ENCODE measurements around the gene FBXL16. TPM values are rescaled to one million over a fixed set of nuclear protein-coding genes. Genes with fewer than 3 reads are reported as not detected.
"Not testable (repeated sequence)": the region's sequence is repeated elsewhere in the genome, so short reads cannot be mapped to it uniquely, and the experiment has no call there.

Gene FBXL16
- 1 to 10 TPM; 3.2 to 6.0 TPM for total RNA-seq

DNA sequence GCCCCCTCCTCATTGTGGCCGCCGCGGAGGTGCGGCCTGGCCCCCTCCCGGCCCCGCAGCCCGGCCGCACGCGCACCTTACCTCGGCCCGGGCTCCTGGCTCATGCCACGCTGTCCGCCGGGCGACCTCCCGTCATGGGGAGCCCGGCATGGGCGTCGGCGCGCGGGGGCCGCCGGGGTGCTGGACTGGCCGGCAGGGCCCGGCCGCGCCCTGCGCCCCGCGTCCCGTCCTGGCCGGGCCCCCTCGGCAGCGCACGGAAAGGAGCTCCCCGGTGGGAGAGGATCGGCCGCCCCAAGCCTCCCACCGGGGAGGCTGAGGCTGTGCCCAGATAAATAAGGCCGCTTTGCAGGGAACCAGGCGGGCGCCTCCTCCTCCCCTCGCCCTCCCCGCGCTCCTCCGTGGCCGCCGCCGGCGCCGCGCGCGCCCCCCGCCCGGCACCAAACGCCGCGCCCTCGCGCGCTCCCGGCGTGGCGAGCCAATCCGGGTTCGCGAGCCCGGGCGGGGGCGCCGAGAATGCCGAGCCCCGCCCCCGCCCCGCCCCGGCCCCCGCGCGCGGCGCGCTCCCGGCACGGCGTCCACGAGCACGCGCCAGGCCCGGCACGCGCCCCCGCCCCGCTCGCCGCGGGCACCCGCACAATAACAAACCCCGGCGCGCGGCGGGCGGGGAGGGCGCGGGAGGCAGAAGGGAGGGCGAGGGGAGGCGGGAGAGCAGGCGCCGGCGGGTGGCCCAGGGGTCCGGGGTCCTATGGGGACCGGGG lies at the start of gene FBXL16:
TSS of gene FBXL16 (minus strand) at position 371 of the 758 bp plus-strand sequence. CDS start 8,396 bp downstream, outside the sequence.
- DNase-seq, result no peak
- Mint-ChIP-seq H3K27ac (no peak within 1 kb of the TSS), H3K9me3 (no peaks in the 10 kb centered on the region), H3K4me3 (no peak within 1 kb of the TSS), H3K36me3 (no peaks in the 10 kb centered on the region), H3K4me1 (peaks cover 2% of the 10 kb centered on the region), H3K27me3 (peaks cover 78% of the 10 kb centered on the region)

- peaks cover 2% of the 10 kb centered on the region for H3K36me3 Mint-ChIP-seq
- peaks cover 5% of the 10 kb centered on the region for H3K4me1 Mint-ChIP-seq
- DNase-seq, result no peak
- no peak overlapping the region for H3K4me3 Mint-ChIP-seq
- peaks cover 9% of the 10 kb centered on the region for H3K27me3 Mint-ChIP-seq
- H3K27ac Mint-ChIP-seq, result no peak overlapping the region
- no peaks in the 10 kb centered on the region for H3K9me3 Mint-ChIP-seq
Observed at GRCh38 chr16:754656-755055, 49.1 kb upstream of the FBXL16 start.

DNA sequence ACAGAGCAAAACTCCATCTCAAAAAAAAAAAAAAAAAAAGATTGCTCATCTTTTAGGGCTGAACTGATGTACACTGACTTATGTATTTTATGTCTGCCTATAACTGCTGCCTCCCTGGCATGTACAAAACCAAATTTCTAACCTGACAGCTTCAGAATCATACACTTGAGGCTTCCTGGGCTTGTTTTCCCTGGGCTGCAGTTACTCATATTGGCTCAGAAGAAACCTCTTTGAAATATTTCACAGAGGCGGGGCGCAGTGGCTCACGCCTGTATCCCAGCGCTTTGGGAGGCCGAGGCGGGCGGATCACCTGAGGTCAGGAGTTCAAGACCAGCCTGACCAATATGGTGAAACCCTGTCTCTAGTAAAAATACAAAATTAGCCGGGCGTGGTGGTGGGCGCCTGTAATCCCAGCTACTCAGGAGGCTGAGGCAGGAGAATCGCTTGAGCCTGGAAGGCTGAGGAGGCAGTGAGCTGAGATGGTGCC lies 48.6 kb upstream of the FBXL16 start:
- H3K9me3 Mint-ChIP-seq, H3K4me3 Mint-ChIP-seq, H3K27ac Mint-ChIP-seq, H3K27me3 Mint-ChIP-seq, H3K4me1 Mint-ChIP-seq, H3K36me3 Mint-ChIP-seq, DNase-seq: not testable (repeated sequence)

DNA sequence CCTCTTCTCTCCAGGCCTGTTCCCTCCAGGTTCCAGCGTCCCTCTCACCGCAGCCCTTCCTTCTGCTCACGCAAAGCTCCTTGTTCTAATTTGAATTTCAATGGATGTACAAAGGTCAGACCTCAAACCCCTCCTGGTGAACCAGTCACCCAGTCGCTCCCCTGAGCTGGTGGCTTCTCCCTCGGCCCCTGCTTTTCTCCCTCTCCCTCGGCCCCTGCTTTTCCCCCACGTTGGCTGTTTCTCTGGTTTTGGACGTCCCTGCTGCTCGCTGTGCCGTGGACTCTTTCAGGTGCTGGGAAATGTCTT lies 46.4 kb upstream of the FBXL16 start:
- H3K4me3 Mint-ChIP-seq, result no peak overlapping the region
- peaks cover 5% of the 10 kb centered on the region for H3K27me3 Mint-ChIP-seq
- no peaks in the 10 kb centered on the region for H3K9me3 Mint-ChIP-seq
- DNase-seq, result no peak
- no peak overlapping the region for H3K27ac Mint-ChIP-seq
- peaks cover 2% of the 10 kb centered on the region for H3K36me3 Mint-ChIP-seq
- peaks cover 5% of the 10 kb centered on the region for H3K4me1 Mint-ChIP-seq

DNA sequence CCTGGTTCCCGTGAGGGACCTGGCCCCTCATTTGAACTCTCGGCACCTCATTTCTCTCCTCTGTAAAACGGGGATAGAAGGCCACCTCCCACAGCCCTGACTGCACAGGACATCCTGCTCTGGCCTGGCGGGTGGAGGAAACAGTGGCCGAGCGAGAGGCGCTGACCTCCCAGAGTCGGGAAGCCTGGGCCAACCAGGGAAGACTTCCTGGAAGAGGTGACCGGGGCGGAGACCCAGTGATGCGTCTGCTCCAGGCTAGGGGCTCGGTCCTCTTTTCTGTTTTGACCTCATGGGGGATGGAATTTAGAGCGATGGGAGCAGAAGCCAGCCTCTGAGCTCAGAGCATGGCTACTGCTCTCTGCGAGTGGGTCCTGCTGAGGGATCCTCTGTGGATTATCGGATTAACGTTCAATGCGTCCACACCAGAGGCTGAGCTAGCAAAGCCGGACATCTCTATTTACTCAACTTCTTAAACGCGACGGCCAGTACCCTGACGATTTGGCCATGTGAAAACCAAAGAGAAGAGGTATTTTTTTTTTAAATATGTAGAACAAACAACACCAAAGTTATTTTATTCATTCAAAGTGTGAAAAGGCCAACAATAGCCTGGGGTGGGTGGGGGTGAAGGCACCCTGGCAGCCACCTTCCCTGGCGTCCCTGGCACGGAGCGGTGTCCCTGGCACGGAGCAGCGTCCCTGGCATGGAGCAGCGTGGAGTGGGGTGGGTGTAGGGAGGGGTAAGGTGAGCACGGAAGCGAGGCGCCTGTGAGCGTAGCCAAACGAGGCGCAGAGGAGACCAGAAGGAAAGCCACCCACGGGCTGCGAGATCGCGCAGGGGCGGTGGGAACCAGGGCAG lies 45.8 kb upstream of the FBXL16 start:
- H3K27me3 Mint-ChIP-seq, result peaks cover 5% of the 10 kb centered on the region
- H3K4me1 Mint-ChIP-seq, result peaks cover 5% of the 10 kb centered on the region
- no peak overlapping the region for H3K27ac Mint-ChIP-seq
- H3K9me3 Mint-ChIP-seq, result no peaks in the 10 kb centered on the region
- H3K36me3 Mint-ChIP-seq, result no peaks in the 10 kb centered on the region
- no peak for DNase-seq
- no peak overlapping the region for H3K4me3 Mint-ChIP-seq

DNA sequence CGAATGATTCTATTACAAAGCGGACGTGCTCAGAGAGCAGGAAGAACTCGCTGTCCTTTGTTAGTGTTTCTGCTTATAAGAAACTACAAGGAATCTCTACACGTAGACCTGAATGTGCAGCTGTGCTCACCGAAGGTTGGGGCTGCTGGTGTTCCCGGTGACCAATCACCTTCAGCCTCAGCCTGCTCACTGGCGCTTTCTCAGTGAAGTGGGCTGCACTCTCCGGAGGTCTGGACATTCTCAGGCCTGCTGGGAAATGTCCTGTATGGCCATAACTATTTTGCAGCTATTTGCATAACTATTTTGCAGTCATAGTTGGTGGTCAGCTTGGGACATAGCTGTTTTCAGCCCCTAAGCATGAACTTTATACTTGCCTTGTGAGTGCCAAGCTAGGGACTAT lies 44.9 kb upstream of the FBXL16 start:
- Mint-ChIP-seq H3K9me3 (no peaks in the 10 kb centered on the region), H3K36me3 (no peaks in the 10 kb centered on the region), H3K27ac (no peak overlapping the region), H3K4me3 (no peak overlapping the region), H3K27me3 (peaks cover under 1% of the 10 kb centered on the region), H3K4me1 (peaks cover 5% of the 10 kb centered on the region)
- DNase-seq, result no peak

DNA sequence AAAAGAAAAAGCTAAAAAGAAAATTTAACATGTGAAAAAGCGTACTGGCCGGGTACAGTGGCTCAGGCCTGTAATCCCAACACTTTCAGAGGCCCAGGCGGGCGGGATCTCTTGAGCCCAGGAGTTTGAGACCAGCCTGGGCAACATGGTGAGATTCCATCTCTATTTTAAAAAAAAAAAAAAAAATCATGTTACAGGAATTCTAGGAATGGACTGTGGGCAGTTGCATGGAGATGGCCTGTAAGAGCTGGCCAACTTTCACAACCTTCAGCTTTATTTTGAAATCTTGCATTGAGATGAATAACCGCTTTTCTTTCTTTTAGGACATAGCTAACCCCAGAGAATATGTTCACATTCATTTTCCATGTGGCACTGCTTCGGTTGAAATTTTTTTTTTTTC lies 43.4 kb upstream of the FBXL16 start:
- H3K4me3 Mint-ChIP-seq, result no peak overlapping the region
- H3K4me1 Mint-ChIP-seq, result no peaks in the 10 kb centered on the region
- H3K27ac Mint-ChIP-seq, result no peak overlapping the region
- H3K36me3 Mint-ChIP-seq, result no peaks in the 10 kb centered on the region
- no peak for DNase-seq
- H3K9me3 Mint-ChIP-seq, result no peaks in the 10 kb centered on the region
- H3K27me3 Mint-ChIP-seq, result no peaks in the 10 kb centered on the region

GRCh38 chr16:747978-748746 lies 42.6 kb upstream of the FBXL16 start:
- Mint-ChIP-seq H3K27ac (no peak overlapping the region), H3K9me3 (no peaks in the 10 kb centered on the region), H3K27me3 (no peaks in the 10 kb centered on the region), H3K4me1 (no peaks in the 10 kb centered on the region), H3K4me3 (no peak overlapping the region), H3K36me3 (no peaks in the 10 kb centered on the region)
- DNase-seq, result no peak

- Mint-ChIP-seq H3K27ac (no peak overlapping the region), H3K4me1 (peaks cover 2% of the 10 kb centered on the region), H3K9me3 (no peaks in the 10 kb centered on the region), H3K36me3 (no peaks in the 10 kb centered on the region), H3K4me3 (no peak overlapping the region), H3K27me3 (no peaks in the 10 kb centered on the region)
- no peak for DNase-seq
Observed at GRCh38 chr16:746637-747036, 41.0 kb upstream of the FBXL16 start.

DNA sequence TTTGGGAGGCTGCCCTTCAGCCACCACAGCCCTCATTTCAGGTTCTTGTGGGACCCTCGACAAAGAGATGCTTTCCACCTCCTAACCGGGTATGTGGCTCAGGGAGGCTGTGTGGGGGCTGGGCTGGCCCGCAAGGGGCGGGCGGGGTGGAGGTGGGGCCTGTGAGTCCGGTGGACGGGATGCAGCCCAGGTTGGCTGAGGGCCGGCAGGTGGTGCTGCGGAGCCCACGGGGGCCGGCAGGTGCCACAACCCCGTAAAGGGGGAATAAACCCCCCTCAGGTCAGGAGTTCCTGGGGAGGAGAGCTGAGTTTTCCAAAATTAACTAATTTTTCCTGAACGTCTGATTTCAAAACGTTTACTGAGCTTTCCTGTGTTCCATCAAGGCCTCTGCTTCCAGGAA lies 40.1 kb upstream of the FBXL16 start:
- no peaks in the 10 kb centered on the region for H3K9me3 Mint-ChIP-seq
- no peaks in the 10 kb centered on the region for H3K27me3 Mint-ChIP-seq
- peak; percentile 40 for DNase-seq
- no peak overlapping the region for H3K4me3 Mint-ChIP-seq
- H3K36me3 Mint-ChIP-seq, result no peaks in the 10 kb centered on the region
- no peak overlapping the region for H3K27ac Mint-ChIP-seq
- H3K4me1 Mint-ChIP-seq, result peaks cover 2% of the 10 kb centered on the region

- Mint-ChIP-seq H3K4me1 (peaks cover 5% of the 10 kb centered on the region), H3K4me3 (no peak overlapping the region), H3K27ac (no peak overlapping the region), H3K27me3 (no peaks in the 10 kb centered on the region), H3K36me3 (no peaks in the 10 kb centered on the region), H3K9me3 (no peaks in the 10 kb centered on the region)
- no peak for DNase-seq
Observed at GRCh38 chr16:743794-744500, 38.3 kb upstream of the FBXL16 start.

DNA sequence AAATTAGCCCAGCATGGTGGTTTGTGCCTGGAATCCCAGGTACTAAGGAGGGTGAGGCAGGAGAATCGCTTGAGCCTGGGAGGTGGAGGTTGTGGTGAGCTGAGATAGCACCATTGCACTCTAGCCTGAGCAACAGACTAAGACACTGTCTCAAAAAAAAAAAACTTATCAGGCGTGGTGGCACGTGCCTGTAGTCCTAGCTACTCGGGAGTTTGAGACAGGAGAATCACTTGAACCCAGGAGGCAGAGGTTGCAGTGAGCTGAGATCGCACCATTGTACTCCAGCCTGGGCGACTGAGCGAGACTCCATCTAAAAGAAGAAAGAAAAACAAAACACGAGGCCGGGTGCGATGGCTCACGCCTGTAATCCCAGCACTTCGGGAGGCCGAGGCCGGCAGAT lies 37.3 kb upstream of the FBXL16 start:
- not testable (repeated sequence) for H3K4me3 Mint-ChIP-seq, DNase-seq, H3K36me3 Mint-ChIP-seq, H3K9me3 Mint-ChIP-seq, H3K27me3 Mint-ChIP-seq, H3K27ac Mint-ChIP-seq, H3K4me1 Mint-ChIP-seq

DNA sequence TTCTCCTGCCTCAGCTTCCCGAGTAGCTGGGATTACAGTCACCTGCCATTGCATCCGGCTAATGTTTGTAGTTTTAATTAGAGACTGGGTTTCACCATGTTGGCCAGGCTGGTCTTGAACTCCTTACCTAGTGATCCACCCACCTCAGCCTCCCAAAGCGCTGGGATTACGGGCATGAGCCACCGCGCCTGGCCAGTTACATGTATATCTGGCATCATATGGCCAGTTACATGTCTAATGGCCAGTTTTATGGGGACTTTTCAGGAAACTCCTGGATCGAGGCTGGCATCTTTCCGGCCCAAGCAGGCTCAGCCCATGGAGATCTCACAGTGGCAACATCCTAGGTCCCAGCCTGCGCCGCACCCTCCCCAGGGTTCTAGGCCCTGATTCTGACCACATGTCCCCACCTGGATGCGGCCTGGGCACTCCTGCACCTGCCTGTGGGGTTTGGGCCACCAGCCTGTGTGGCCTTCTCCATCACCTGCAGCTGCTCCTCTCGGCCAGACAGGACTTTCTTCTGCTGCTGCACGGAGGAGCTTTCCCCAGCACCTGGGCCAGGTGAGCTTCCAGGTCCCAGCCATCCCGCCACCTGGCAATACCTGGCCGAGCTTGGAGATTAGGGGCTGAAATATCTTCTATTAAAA lies 36.5 kb upstream of the FBXL16 start:
- peak overlapping the region; percentile 20 for H3K27ac Mint-ChIP-seq
- H3K9me3 Mint-ChIP-seq, result no peaks in the 10 kb centered on the region

GRCh38 chr16:740764-741505 lies 35.3 kb upstream of the FBXL16 start, which contains the start of gene CIAO3:
Gene CIAO3, minus strand, starts transcription at chr16:740997. Its CDS starts 12 bp downstream, at chr16:740985.
- H3K4me1 Mint-ChIP-seq, result peaks cover 9% of the 10 kb centered on the region
- H3K27me3 Mint-ChIP-seq, result no peaks in the 10 kb centered on the region
- peak within 1 kb of the TSS; percentile 80 for H3K4me3 Mint-ChIP-seq
- peak; percentile 95 for DNase-seq
- peak within 1 kb of the TSS; percentile 42 for H3K27ac Mint-ChIP-seq
- no peaks in the 10 kb centered on the region for H3K9me3 Mint-ChIP-seq
- peaks cover 5% of the 10 kb centered on the region for H3K36me3 Mint-ChIP-seq

More for the DNA sequence above, 36.5 kb upstream of the FBXL16 start:
- Mint-ChIP-seq H3K4me1 (peaks cover 5% of the 10 kb centered on the region), H3K27me3 (no peaks in the 10 kb centered on the region), H3K36me3 (peaks cover 2% of the 10 kb centered on the region), H3K4me3 (peak overlapping the region; percentile 78)
- no peak for DNase-seq

All from activated naive CD8-positive, alpha-beta T cell treated with anti-CD3 and anti-CD28 coated beads for 36 hours (primary cell).